ENCODE results near the gene CDK4.
"Not testable (repeated sequence)": the region's sequence is repeated elsewhere in the genome, so short reads cannot be mapped to it uniquely, and the experiment has no call there.

Gene CDK4

GRCh38 chr12:57724003-57724935, 27.8 kb downstream of the CDK4 start:
- no peak for DNase-seq

DNA sequence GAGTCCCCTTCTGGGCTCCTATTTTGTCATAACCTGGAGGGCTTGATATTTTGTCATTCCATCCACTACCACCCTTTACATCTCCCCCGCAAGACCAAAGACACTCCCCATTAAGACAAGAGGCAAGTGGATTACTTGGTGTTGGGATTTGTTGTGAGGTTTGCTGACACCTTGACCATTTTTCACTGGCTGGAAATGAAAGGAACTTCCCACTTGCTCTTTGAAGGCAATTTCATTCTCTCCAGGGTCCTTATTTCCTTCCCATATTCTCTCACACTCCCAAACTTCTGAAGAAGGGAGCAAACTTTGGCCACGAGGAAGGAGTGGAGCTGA, 28.5 kb downstream of the CDK4 start:
- DNase-seq: no peak

GRCh38 chr12:57722716-57723629, 29.1 kb downstream of the CDK4 start:
- no peak for DNase-seq

DNA sequence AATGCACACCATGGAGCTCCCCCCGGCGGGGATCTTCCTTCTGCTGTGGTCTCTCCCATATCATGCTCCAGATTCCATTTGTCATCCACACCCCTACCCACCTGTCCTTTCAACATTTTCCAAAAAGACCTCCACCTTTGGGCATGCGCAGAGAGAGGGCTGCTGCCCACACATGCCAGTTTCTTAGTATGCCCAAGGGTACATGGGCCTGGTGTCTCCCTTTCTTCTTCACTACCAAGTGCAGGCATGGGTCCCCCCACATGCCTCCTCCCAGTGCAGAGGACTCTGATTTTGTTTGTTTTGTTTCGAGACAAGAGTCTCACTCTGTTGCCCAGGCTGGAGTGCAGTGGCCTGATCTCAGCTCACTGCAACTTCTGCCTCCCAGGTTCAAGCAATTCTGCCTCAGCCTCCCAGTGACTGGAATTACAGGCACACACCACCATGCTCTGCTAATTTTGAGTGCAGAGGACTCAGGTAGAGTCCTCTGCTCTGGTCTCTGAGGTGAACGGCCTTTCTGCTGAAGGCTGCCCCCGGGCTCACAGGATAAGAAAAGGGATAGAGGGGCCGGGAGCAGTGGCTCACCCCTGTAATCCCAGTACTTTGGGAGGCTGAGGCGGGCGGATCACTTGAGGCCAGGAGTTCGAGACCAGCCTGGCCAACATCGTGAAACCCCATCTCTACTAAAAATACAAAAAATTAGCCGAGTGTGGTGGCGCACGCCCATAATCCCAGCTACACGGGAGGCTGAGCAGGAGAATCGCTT, 30.1 kb downstream of the CDK4 start:
- not testable (repeated sequence) for DNase-seq

DNA sequence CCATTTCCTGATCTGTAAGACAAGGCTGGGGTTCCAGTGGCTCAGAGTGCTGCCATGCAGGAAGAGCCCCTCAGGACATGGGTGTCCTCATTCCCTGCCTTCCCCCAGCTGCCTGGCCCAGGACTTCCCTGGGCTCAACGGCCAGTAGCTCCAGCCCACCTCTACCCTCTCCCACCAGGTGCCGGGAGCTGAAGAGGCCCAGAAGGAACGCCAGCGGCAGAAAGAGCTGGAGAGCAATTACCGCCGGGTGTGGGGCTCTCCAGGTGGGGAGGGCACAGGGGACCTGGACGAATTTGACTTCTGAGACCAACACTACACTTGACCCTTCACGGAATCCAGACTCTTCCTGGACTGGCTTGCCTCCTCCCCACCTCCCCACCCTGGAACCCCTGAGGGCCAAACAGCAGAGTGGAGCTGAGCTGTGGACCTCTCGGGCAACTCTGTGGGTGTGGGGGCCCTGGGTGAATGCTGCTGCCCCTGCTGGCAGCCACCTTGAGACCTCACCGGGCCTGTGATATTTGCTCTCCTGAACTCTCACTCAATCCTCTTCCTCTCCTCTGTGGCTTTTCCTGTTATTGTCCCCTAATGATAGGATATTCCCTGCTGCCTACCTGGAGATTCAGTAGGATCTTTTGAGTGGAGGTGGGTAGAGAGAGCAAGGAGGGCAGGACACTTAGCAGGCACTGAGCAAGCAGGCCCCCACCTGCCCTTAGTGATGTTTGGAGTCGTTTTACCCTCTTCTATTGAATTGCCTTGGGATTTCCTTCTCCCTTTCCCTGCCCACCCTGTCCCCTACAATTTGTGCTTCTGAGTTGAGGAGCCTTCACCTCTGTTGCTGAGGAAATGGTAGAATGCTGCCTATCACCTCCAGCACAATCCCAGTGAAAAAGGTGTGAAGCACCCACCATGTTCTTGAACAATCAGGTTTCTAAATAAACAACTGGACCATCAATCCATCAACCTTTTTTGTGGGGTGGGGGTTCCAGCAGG, 31.2 kb downstream of the CDK4 start:
- no peak for DNase-seq

DNA sequence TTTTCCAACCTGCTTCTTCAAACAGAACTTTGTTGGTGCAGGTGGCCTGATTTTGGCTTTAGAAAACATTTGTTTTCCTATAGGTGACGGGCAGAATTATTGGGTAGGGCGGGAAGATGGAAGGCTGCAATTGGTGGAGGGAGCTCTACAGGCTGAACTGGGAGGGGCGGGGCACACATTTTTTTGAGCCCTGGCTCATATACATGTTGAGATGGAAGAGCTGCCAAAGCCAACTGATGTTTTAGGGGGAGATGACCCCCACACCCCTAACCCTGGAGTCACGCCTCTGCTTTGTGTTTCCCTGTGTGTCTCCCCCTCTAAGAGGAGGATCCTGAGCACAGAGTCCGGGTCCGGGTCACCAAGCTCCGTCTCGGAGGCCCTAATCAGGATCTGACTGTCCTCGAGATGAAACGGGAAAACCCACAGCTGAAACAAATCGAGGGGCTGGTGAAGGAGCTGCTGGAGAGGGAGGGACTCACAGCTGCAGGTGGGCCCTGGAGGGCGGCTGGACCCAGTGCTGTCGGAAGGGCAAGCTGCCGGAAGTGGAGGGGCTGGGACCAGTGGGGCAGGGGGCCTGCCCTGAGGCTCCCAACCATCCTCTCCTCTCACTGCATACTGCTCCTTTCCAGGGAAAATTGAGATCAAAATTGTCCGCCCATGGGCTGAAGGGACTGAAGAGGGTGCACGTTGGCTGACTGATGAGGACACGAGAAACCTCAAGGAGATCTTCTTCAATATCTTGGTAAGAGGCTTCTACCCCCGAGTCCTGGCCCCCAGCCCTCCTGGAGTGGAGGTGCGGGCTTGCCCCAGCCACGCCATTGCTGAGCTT, 32.1 kb downstream of the CDK4 start:
- DNase-seq: no peak

DNA sequence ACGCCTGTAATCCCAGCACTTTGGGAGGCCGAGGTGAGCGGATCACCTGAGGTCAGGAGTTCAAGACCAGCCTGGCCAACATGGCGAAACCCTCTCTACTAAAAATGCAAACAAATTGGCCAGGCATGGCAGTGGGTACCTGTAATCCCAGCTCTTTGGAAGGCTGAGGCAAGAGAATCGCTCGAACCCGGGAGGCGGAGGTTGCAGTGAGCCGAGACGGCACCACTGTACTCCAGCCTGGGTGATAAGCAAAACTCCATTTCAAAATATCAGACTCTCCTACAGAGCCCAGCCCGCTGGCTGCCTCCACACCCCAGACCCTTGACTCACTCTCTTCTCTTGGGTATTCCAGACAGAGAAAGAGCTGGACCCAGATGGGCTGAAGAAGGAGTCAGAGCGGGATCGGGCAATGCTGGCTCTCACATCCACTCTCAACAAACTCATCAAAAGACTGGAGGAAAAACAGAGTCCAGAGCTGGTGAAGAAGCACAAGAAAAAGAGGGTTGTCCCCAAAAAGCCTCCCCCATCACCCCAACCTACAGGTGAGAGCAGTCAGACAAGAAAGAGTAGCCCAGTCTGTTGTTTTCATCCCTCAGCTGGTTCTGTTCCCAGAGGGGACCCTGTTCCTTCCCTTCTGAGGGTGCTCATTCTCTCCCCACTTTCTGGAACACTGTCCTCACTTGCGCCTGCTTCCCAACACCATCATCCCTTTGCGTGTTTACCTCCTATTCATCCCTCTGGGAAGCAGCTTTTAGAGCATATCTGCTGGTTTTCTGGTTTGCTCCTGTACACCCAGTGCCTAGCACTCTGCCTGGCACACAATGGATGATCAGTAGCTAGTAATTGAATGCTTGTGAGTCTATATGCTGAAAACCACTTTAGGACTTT, 33.2 kb downstream of the CDK4 start:
- no peak for DNase-seq

DNA sequence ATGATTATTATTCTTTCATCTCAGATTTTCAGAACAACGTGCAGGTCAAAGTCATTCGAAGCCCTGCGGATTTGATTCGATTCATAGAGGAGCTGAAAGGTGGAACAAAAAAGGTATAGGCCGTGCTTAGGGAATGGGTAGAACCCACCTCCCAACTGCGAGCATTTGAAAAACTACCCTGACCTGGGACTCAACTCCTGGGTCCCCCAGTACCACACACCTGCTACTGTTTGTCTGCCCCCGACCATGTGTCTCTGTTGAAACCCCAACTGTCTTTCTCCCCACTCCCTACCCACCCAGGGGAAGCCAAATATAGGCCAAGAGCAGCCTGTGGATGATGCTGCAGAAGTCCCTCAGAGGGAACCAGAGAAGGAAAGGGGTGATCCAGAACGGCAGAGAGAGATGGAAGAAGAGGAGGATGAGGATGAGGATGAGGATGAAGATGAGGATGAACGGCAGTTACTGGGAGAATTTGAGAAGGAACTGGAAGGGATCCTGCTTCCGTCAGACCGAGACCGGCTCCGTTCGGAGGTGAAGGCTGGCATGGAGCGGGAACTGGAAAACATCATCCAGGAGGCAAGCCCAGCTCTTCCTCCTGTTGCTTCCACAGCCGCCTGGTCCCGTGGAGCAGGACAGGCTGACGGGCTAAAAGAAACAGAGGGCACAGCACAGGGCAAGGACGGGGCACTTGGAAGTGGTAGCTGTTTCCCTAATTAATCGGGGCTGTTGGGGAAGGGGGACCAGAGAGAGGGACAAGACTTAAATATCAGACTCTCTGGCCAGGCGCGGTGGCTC, 34.1 kb downstream of the CDK4 start:
- no peak for DNase-seq

GRCh38 chr12:57717131-57717530, 35.0 kb downstream of the CDK4 start:
- no peak for DNase-seq

DNA sequence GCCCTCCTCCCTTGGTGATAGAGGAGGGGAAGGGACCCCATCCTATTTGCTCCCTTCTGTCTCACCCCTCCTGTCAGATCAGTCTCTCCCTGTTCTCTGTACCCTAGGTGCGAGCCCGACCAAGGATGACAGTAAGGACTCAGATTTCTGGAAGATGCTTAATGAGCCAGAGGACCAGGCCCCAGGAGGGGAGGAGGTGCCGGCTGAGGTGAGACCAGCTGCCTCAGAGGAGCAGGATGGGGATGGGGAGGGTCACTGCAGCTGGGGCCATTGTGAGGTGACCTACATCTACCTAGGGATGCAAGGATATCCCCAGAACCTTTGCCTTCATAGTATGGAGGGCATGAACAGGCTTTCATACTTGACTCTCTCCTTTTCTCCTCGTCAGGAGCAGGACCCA, 35.8 kb downstream of the CDK4 start:
- no peak for DNase-seq

- no peak for DNase-seq
Observed at GRCh38 chr12:57715786-57716185, 36.3 kb downstream of the CDK4 start.

DNA sequence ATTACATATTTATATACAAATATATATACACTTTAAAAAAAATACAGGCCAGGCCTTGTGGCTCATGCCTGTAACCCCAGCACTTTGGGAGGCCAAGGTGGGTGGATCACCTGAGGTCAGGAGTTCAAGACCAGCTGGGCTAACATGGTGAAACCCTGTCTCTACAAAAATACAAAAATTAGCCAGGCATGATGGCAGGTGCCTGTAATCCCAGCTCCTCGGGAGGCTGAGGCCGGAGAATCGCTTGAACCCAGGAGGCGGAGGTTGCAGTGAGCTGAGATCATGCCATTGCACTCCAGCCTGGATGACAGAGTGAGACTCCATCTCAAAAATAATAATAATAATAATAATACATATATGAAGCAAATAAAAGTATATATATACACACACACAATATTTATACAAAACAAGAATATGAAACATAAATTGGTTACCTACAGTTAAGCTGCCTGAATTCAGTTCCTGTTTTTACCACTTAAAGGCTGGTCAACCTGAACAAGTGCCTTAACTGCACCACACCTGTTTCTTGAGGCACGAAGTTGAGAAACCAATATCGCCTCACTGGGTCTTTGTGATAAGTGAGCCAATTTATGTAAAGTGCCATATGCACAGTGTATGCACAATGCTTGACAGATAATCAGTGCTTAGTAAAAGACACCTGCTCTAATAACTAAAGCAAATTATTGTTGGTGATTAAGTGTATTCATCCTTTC, 36.9 kb downstream of the CDK4 start:
- not testable (repeated sequence) for DNase-seq

DNA sequence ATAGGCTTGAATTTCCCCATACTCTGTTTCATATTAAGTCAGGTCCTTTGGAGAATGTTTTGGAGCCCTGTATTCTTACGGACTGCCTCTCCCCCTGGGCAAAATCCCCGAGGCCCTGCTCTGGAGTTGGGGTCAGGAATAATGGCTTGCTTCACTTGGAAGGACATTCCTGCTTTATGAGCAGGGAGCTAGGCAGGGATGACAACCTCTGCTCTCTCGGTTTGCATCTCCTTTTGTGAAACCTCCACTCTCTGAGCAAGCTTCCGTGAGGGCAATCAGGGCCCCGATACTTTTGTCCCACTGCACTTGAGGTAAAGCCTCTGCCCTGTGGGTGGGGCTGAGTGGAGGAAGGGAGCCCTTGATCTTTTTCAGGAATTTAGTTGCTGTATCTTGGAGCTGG, 38.9 kb downstream of the CDK4 start:
- no peak for DNase-seq

DNA sequence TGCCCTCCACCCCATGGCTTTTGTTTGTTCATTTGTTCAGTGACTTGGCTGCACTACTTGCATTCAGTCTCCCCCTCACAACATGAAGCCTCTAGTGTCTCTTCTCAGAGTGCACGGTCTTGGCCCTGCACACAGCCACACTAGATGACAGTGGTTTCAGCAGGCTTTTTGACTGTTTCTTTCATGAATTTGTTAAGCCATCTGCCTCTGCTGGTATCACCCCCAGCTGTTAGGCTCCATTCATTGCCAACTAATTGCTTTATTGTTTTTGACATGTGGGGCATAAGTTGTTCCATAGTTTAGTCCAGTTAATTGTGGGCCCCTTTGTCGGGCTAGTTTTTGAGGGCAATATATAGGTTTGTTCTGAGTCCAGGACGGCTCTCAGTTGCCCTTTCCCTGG, 39.4 kb downstream of the CDK4 start:
- DNase-seq: no peak

- DNase-seq: no peak
Observed at GRCh38 chr12:57708296-57708695, 43.8 kb downstream of the CDK4 start.

DNA sequence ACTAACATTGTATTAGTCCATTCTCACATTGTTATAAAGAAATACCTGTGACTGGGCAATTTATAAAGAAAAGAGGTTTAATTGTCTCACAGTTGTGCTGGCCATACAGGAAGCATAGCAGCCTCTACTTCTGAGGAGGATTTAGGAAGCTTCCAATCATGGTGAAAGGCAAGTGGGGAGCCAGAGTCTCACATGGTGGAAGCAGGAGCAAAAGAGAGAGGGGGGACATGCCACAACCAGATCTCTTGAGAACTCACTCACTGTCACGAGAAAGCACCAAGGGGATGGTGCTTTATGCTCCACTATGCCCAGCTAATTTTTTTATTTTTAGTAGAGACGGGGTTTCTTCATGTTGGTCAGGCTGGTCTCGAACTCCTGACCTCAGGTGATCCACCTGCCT, 44.9 kb downstream of the CDK4 start:
- DNase-seq: no peak

- no peak for DNase-seq
Observed at GRCh38 chr12:57700317-57700716, 51.8 kb downstream of the CDK4 start.

DNA sequence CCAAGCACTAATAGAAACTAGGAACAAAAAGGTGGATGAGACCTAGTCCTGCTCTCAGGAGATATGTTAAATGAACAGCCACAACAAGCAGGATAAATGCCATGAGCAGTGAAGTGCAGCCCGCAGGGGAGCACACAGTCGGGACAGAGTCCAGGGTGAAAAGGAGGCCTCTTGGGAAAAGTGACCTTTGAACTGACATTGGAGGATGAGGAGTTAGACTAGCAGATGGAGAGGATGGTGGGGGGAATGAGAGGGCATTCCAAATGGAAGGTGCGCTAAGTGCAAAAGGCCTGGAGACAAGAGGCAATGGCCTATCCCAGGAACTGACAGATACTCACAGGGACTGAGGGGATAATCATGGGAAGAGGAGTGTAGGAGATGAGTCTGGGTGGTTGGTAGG, 53.7 kb downstream of the CDK4 start:
- no peak for DNase-seq

Data from SIG-M5 (cell line).